PFSK-1 (cell line): Measurements from ENCODE around the gene ADCY1.

ENCODE experiments used
- POLR2AphosphoS5 ChIP-seq: IDR thresholded peaks from 2 replicates; pipeline ENCODE4 v1.6.1; 2012; ENCODE audit warnings: low read depth, mild to moderate bottlenecking, control low read depth, low read length, moderate library complexity
- SIN3A ChIP-seq: IDR thresholded peaks from 2 replicates; pipeline ENCODE4 v1.6.1; 2012; ENCODE audit warnings: mild to moderate bottlenecking, low read length, moderate library complexity, borderline replicate concordance; ENCODE audit not compliant: insufficient read depth
- TAF1 ChIP-seq: IDR thresholded peaks from 2 replicates; pipeline ENCODE4 v1.6.1; 2012; ENCODE audit warnings: low read length, control low read depth, borderline replicate concordance; ENCODE audit not compliant: insufficient read depth
- TF ChIP-seq, protein P1 (sequence below), 2 experiments: IDR thresholded peaks; 2 replicates each; pipeline versions ENCODE4 v1.6.1 to v1.8.0; 2011 to 2012; ENCODE audit warnings: low read depth in 2 of 2, low read length in 2 of 2, control low read depth in 1 of 2, inconsistent platforms in 1 of 2, mild to moderate bottlenecking in 1 of 2, moderate library complexity in 1 of 2; ENCODE audit not compliant: insufficient read depth in 1 of 2

DNA sequence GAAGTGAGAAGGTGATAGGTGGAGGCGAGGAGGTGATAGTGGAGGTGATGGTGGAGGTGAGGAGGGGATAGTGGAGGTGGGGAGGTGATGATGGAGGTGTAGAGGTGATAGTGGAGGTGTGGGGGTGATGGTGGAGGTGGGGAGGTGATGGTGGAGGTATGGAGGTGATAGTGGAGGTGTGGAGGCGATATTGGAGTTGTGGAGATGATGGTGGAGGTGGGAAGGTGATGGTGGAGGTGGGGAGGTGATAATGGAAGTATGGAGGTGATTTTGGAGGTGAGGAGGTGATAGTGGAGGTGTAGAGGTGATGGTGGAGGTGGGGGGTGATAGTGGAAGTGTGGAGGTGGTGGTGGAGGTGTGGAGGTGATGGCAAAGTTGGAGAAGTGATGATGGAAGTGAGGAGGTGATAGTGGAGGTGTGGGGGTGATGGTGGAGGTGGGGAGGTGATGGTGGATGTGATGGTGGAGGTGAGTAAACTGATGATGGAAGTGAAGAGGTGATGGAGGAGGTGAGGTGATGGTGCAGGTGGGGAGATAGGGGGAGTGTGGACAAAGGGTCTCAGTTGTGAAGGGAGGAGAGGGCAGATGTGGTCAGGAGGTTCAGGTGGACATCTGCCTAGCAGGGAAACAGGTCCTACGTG lies 36.6 kb downstream of the ADCY1 start:
- TF ChIP-seq, protein P1, sequence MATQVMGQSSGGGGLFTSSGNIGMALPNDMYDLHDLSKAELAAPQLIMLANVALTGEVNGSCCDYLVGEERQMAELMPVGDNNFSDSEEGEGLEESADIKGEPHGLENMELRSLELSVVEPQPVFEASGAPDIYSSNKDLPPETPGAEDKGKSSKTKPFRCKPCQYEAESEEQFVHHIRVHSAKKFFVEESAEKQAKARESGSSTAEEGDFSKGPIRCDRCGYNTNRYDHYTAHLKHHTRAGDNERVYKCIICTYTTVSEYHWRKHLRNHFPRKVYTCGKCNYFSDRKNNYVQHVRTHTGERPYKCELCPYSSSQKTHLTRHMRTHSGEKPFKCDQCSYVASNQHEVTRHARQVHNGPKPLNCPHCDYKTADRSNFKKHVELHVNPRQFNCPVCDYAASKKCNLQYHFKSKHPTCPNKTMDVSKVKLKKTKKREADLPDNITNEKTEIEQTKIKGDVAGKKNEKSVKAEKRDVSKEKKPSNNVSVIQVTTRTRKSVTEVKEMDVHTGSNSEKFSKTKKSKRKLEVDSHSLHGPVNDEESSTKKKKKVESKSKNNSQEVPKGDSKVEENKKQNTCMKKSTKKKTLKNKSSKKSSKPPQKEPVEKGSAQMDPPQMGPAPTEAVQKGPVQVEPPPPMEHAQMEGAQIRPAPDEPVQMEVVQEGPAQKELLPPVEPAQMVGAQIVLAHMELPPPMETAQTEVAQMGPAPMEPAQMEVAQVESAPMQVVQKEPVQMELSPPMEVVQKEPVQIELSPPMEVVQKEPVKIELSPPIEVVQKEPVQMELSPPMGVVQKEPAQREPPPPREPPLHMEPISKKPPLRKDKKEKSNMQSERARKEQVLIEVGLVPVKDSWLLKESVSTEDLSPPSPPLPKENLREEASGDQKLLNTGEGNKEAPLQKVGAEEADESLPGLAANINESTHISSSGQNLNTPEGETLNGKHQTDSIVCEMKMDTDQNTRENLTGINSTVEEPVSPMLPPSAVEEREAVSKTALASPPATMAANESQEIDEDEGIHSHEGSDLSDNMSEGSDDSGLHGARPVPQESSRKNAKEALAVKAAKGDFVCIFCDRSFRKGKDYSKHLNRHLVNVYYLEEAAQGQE (IDR thresholded peaks at IDR 0.05; ENCODE audit: insufficient read depth in 1 of 2, low read depth in 2 of 2, low read length in 2 of 2), result no peak
- TF ChIP-seq TAF1, result no peak
- TF ChIP-seq SIN3A, result no peak
- no peak for TF ChIP-seq POLR2AphosphoS5
